ENCODE data around the gene TATDN2.
A peak's percentile ranks its signal among the peaks of the same experiment; 100 is the strongest.

Gene TATDN2

DNA sequence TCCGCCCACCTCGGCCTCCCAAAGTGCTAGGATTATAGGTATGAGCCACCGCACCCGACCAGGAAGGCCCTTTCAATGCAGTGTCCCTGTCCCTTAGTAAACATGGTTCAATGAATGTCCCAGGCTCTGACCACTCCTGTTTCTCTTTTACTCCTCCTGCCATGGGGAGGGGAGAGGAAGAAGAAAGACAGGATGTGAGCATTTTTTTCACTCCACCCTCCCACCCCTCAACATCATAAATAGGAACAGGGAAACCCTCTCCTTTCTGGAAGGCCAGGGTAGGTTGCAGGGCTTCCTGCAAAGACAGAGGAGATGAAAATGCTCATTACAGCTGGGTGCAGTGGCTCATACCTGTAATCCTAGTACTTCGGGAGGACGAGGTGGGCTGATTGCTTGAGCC lies 7.5 kb upstream of the TATDN2 start:
- H3K27ac ChIP-seq (ENCODE audit: low read length) = no peak overlapping the region

DNA sequence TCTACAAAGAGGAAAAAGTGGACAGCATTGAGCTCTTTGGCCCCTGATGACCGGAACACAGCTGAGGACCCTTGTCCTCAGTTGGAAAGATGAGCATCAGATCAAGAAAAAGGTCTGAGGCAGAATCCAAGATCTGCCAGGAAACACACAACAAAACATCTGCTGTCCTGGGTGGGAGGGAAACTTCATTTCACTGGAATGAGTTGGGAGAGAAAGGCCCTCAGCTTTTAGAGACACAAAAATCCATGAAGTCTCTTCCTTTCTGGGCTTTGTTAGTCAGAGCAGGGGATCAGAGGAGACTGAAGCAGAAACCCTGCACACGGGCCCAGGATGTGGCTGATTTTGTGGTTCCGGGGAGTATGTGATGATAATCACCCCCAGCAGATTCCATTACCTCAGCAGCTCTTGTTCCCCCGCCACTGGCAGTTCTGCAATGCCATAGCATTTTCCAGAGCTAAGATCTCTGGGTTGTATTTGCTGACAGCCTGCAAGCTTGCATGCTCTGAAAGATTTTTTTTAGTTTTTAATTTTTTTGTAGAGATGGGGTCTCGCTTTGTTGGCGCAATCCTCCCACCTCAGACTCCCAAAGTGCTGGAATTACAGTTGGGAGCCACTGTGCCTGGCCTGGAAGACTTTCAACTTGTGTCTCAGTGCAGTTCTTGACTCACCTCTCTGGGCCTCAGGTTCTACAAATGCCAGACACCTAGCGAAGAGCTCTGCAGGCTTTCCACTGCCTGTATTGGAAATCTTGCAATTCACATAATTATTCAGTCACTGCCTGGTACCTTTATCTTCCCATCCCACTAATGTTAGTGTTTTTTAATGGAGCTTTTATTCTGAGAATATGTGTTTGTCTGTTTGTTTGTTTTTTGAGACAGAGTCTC lies 5.8 kb upstream of the TATDN2 start:
- peaks cover 0 to 10% of the 10 kb centered on the region in 2 donors for H3K9me3 ChIP-seq (ENCODE audit: control insufficient read depth in 1 of 2, low read length in 2 of 2)
- no peak overlapping the region for H3K4me3 ChIP-seq (ENCODE audit: low read depth in 1 of 2, low read length in 2 of 2)
- H3K27ac ChIP-seq (ENCODE audit: low read length) = no peak overlapping the region
- no peaks in the 10 kb centered on the region for H3K4me1 ChIP-seq (ENCODE audit: control insufficient read depth in 1 of 2, insufficient read depth in 2 of 2, low read length in 2 of 2)
- peaks cover 0 to 25% of the 10 kb centered on the region in 2 donors for H3K36me3 ChIP-seq (ENCODE audit: control insufficient read depth in 1 of 2, insufficient read depth in 2 of 2, low read length in 2 of 2)
- no peaks in the 10 kb centered on the region for H3K27me3 ChIP-seq (ENCODE audit: low read depth, low read length)

More for the DNA sequence above, 7.5 kb upstream of the TATDN2 start:
- H3K4me3 ChIP-seq (ENCODE audit: low read depth in 1 of 2, low read length in 2 of 2) = no peak overlapping the region
- H3K4me1 ChIP-seq (ENCODE audit: control insufficient read depth in 1 of 2, insufficient read depth in 2 of 2, low read length in 2 of 2) = no peaks in the 10 kb centered on the region
- H3K36me3 ChIP-seq (ENCODE audit: control insufficient read depth in 1 of 2, insufficient read depth in 2 of 2, low read length in 2 of 2) = peaks cover 0 to 28% of the 10 kb centered on the region in 2 donors
- no peaks in the 10 kb centered on the region for H3K27me3 ChIP-seq (ENCODE audit: low read depth, low read length)
- H3K9me3 ChIP-seq (ENCODE audit: control insufficient read depth in 1 of 2, low read length in 2 of 2) = peaks cover 0 to 9% of the 10 kb centered on the region in 2 donors

DNA sequence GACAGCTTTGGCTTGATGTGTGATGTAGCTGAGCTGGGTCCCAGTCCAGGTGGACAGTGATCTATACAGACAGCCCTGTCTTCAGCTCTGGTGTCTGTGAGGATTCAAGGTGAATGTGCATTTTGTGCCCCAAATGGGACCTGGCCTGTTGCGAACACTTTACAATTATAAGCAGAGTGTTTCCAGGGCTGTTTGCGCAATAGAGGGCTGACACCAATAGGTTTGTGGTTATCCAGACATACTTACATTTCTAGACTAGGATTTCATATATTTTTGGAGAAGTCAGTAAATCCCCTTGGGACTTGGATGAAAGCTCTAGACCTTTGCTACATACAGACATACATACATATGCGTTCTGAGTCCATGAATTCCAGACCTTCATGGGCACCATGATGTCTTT lies 4.2 kb upstream of the TATDN2 start:
- Histone ChIP-seq H3K27ac (ENCODE audit: low read length) (no peak overlapping the region), H3K4me1 (ENCODE audit: control insufficient read depth in 1 of 2, insufficient read depth in 2 of 2, low read length in 2 of 2) (peaks cover 0 to 5% of the 10 kb centered on the region in 2 donors), H3K9me3 (ENCODE audit: control insufficient read depth in 1 of 2, low read length in 2 of 2) (peaks cover 0 to 10% of the 10 kb centered on the region in 2 donors), H3K27me3 (ENCODE audit: low read depth, low read length) (no peaks in the 10 kb centered on the region), H3K36me3 (ENCODE audit: control insufficient read depth in 1 of 2, insufficient read depth in 2 of 2, low read length in 2 of 2) (peaks cover 0 to 17% of the 10 kb centered on the region in 2 donors), H3K4me3 (ENCODE audit: low read depth in 1 of 2, low read length in 2 of 2) (no peak overlapping the region)

DNA sequence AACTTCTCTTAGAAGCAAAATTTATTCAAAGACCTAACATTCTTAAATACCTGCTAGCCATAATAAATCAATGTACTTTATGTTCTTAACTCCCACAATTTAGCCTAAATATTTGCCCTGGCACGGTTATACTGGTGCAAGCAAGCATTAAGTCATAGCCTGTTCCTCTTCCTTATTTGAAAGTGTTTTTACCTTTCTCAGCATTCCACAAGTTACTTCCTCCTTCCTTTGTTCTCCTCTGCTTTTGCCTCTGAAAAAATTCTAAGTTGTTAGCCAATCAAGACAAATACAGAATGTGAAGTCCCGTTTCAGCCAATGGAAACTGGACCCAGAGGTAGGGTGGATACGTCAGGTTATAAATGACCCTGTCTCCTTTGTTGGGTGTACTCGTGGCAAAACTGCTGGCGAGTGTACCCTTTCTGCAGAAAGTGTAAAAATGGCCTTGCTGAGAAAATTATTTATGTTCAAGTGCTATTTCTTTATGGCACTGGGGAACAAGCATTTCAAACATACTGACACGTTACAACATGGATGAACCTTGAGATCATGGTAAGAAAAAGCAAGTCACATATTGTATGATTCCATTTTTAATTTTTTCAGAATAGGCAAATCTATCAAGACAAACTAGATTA lies 3.1 kb upstream of the TATDN2 start:
- Histone ChIP-seq H3K4me3 (ENCODE audit: low read depth in 1 of 2, low read length in 2 of 2) (no peak overlapping the region), H3K27ac (ENCODE audit: low read length) (no peak overlapping the region), H3K27me3 (ENCODE audit: low read depth, low read length) (no peaks in the 10 kb centered on the region), H3K36me3 (ENCODE audit: control insufficient read depth in 1 of 2, insufficient read depth in 2 of 2, low read length in 2 of 2) (peaks cover 0 to 17% of the 10 kb centered on the region in 2 donors), H3K9me3 (ENCODE audit: control insufficient read depth in 1 of 2, low read length in 2 of 2) (peaks cover 0 to 10% of the 10 kb centered on the region in 2 donors), H3K4me1 (ENCODE audit: control insufficient read depth in 1 of 2, insufficient read depth in 2 of 2, low read length in 2 of 2) (peaks cover 5 to 10% of the 10 kb centered on the region in 2 donors)

DNA sequence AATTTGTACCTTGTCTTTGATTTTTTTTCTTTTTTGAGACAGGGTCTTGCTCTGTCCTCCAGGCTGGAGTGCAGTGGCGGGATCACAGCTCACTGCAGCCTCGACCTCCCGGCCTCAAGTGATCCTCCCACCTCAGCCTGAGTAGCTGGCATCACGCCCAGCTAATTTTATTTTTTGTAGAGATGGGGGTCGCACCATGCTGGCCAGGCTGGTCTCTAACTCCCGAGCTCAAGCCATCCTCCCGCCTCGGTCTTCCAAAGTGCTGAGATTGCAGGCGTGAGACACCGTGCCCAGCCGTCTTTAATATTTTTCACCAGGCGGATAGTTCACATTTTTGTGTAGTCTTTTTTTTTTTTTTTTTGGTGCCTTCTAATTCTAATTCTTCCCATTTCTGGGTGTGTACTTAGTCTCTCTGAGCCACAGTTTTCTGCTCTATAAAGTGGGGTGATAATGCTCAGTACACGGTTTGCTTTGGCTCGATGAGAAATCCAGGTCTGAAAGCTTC lies 528 bp upstream of the TATDN2 start:
- Histone ChIP-seq H3K4me1 (ENCODE audit: control insufficient read depth in 1 of 2, insufficient read depth in 2 of 2, low read length in 2 of 2) (peaks cover 14 to 25% of the 10 kb centered on the region in 2 donors), H3K4me3 (ENCODE audit: low read depth in 1 of 2, low read length in 2 of 2) (peak overlapping the region; percentile 91 to 95), H3K36me3 (ENCODE audit: control insufficient read depth in 1 of 2, insufficient read depth in 2 of 2, low read length in 2 of 2) (peaks cover 0 to 17% of the 10 kb centered on the region in 2 donors), H3K27ac (ENCODE audit: low read length) (peak overlapping the region; percentile 31), H3K9me3 (ENCODE audit: control insufficient read depth in 1 of 2, low read length in 2 of 2) (peaks cover 0 to 10% of the 10 kb centered on the region in 2 donors), H3K27me3 (ENCODE audit: low read depth, low read length) (no peaks in the 10 kb centered on the region)

DNA sequence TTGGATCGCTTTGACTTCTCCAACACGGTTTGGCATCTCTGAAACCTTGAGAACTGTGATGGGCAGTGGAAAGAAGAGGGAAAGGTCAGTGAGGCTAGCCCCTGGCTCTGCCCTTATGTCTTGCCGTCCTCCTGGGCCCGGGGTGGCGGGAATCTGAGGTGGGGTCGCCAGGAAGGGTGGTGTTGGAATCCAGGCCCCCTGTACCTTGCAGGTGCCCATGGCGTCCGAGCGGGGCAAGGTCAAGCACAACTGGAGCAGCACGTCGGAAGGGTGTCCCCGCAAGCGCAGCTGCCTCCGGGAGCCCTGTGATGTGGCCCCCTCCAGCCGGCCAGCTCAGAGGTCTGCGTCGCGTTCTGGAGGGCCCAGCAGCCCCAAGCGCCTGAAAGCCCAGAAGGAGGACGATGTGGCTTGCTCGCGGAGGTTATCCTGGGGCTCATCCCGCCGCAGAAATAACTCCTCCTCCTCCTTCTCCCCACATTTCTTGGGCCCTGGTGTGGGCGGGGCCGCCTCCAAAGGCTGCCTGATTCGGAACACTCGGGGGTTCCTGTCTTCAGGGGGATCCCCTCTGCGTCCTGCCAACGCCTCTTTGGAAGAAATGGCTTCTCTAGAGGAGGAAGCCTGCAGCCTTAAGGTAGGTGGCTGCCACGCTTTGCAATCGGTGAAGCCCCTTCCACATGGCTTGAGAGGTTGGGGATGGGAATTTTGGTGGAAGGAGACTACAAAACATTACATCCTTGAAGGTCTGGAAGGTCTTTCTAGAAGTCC lies 907 bp downstream of the TATDN2 start:
- peak overlapping the region; percentile 90 for H3K27ac ChIP-seq (ENCODE audit: low read length)
- peaks cover 14 to 25% of the 10 kb centered on the region in 2 donors for H3K4me1 ChIP-seq (ENCODE audit: control insufficient read depth in 1 of 2, insufficient read depth in 2 of 2, low read length in 2 of 2)
- no peaks in the 10 kb centered on the region for H3K27me3 ChIP-seq (ENCODE audit: low read depth, low read length)
- peak overlapping the region; percentile 91 to 95 for H3K4me3 ChIP-seq (ENCODE audit: low read depth in 1 of 2, low read length in 2 of 2)
- H3K36me3 ChIP-seq (ENCODE audit: control insufficient read depth in 1 of 2, insufficient read depth in 2 of 2, low read length in 2 of 2) = peaks cover 11 to 21% of the 10 kb centered on the region in 2 donors
- H3K9me3 ChIP-seq (ENCODE audit: control insufficient read depth in 1 of 2, low read length in 2 of 2) = peaks cover 0 to 10% of the 10 kb centered on the region in 2 donors

DNA sequence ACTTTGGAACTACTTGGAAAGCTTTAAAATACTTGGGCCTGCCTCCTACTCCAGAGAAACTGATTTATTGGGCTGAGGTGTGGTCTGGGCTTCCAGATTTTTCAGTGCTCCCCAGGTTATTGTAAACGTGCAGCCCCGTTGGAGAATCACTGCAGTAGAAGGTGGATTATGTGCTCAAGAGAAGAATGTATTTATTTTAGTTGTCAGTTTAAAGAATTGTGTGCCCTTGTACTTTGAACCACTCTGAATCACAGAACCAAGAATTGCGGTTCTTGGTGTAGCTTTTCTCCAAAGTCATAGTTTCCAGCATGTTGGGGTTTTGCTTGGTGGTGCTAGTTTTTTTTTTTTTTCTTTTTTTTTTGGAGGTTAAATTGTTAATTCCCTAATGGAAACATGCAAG lies 1.6 kb downstream of the TATDN2 start:
- peak overlapping the region; percentile 91 to 95 for H3K4me3 ChIP-seq (ENCODE audit: low read depth in 1 of 2, low read length in 2 of 2)
- H3K36me3 ChIP-seq (ENCODE audit: control insufficient read depth in 1 of 2, insufficient read depth in 2 of 2, low read length in 2 of 2) = peaks cover 16 to 18% of the 10 kb centered on the region in 2 donors
- H3K9me3 ChIP-seq (ENCODE audit: control insufficient read depth in 1 of 2, low read length in 2 of 2) = peaks cover 0 to 7% of the 10 kb centered on the region in 2 donors
- H3K4me1 ChIP-seq (ENCODE audit: control insufficient read depth in 1 of 2, insufficient read depth in 2 of 2, low read length in 2 of 2) = peaks cover 14 to 25% of the 10 kb centered on the region in 2 donors
- H3K27ac ChIP-seq (ENCODE audit: low read length) = peak overlapping the region; percentile 90
- no peaks in the 10 kb centered on the region for H3K27me3 ChIP-seq (ENCODE audit: low read depth, low read length)

DNA sequence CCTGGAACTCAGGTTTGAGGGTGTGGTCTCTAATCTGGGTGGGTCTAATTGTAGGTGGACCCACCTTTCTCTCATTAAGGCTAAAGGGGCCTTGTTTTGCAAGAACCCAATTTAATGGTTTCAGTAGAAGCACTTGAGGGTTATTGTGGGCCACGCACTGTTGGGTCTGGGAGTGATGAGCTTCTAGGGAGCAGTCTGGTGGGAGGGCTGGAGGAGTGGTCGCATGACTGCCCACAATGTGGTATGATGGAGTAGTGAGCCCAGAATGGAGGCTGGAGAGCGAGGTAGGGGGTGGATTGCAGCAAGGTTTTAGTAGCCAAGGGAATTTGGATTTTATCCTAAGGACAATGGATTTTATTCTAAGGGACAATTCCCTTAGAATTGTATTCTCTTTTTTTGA lies 2.7 kb downstream of the TATDN2 start:
- H3K27ac ChIP-seq (ENCODE audit: low read length) = no peak overlapping the region

DNA sequence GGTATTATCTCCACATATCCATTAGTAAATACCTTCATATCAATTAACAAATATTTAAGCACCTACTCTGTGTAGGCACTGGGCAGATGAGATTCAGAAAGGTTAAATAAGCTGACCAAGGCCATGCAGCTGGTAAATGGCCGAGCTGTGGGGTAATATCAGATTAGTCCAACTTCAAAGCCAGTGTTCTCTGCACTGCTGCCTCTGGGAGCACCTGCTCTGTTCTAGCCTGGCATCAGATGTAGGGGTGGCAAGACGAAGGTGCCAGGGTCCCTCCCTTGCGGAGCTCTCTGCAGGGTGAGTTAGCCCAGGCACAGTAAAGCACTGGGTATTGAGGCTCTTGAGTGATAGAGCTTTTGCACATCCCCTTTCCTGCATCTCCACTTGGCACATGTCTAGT lies 5.5 kb downstream of the TATDN2 start:
- H3K36me3 ChIP-seq (ENCODE audit: control insufficient read depth in 1 of 2, insufficient read depth in 2 of 2, low read length in 2 of 2) = peaks cover 19 to 24% of the 10 kb centered on the region in 2 donors
- H3K4me3 ChIP-seq (ENCODE audit: low read depth in 1 of 2, low read length in 2 of 2) = no peak overlapping the region
- H3K9me3 ChIP-seq (ENCODE audit: control insufficient read depth in 1 of 2, low read length in 2 of 2) = no peaks in the 10 kb centered on the region
- H3K4me1 ChIP-seq (ENCODE audit: control insufficient read depth in 1 of 2, insufficient read depth in 2 of 2, low read length in 2 of 2) = peaks cover 9 to 25% of the 10 kb centered on the region in 2 donors
- no peak overlapping the region for H3K27ac ChIP-seq (ENCODE audit: low read length)
- no peaks in the 10 kb centered on the region for H3K27me3 ChIP-seq (ENCODE audit: low read depth, low read length)

More for the DNA sequence above, 2.7 kb downstream of the TATDN2 start:
- no peak overlapping the region for H3K4me3 ChIP-seq (ENCODE audit: low read depth in 1 of 2, low read length in 2 of 2)
- H3K9me3 ChIP-seq (ENCODE audit: control insufficient read depth in 1 of 2, low read length in 2 of 2) = no peaks in the 10 kb centered on the region
- no peaks in the 10 kb centered on the region for H3K27me3 ChIP-seq (ENCODE audit: low read depth, low read length)
- H3K36me3 ChIP-seq (ENCODE audit: control insufficient read depth in 1 of 2, insufficient read depth in 2 of 2, low read length in 2 of 2) = peaks cover 19% of the 10 kb centered on the region in 2 donors
- H3K4me1 ChIP-seq (ENCODE audit: control insufficient read depth in 1 of 2, insufficient read depth in 2 of 2, low read length in 2 of 2) = peaks cover 14 to 25% of the 10 kb centered on the region in 2 donors

DNA sequence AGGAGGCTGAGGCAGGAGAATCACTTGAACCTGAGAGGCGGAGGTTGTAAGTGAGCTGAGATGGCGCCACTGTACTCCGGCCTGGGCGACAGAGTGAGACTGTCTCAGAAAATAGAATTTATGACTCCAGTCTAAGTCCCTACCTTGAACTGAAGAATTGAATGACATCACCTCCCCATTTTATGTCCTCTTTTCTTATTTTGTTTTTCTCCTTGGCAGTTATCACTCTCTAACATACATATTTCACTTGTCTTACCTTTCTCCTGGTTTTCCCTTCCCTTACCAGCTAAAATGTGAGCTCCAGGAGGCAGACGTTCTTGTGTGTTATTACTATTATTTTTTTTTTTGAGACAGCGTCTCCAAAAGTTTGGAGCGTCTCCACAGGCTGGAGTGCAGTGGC lies 7.6 kb downstream of the TATDN2 start:
- Histone ChIP-seq H3K36me3 (ENCODE audit: control insufficient read depth in 1 of 2, insufficient read depth in 2 of 2, low read length in 2 of 2) (peaks cover 27 to 41% of the 10 kb centered on the region in 2 donors), H3K27me3 (ENCODE audit: low read depth, low read length) (no peaks in the 10 kb centered on the region), H3K4me1 (ENCODE audit: control insufficient read depth in 1 of 2, insufficient read depth in 2 of 2, low read length in 2 of 2) (peaks cover 3 to 9% of the 10 kb centered on the region in 2 donors), H3K27ac (ENCODE audit: low read length) (no peak overlapping the region), H3K9me3 (ENCODE audit: control insufficient read depth in 1 of 2, low read length in 2 of 2) (no peaks in the 10 kb centered on the region), H3K4me3 (ENCODE audit: low read depth in 1 of 2, low read length in 2 of 2) (no peak overlapping the region)

DNA sequence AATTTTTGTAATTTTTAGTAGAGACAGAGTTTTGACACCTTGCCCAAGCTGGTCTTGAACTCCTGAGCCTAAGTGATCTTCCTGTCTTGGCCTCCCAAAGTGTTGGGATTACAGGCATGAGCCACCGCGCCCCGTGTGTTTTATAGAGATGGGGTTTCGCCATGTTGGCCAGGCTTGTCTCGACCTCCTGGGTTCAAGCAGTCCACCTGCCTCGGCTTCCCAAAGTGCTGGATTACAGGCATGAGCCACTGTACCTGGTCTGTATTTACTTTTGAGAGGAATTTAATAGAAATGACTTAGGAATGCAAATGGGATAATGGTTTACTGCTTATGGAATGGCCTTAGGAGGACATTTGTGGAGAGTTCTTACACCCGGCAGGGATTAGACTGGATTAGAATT lies 10.8 kb downstream of the TATDN2 start:
- no peaks in the 10 kb centered on the region for H3K4me1 ChIP-seq (ENCODE audit: control insufficient read depth in 1 of 2, insufficient read depth in 2 of 2, low read length in 2 of 2)
- no peak overlapping the region for H3K4me3 ChIP-seq (ENCODE audit: low read depth in 1 of 2, low read length in 2 of 2)
- H3K27ac ChIP-seq (ENCODE audit: low read length) = no peak overlapping the region
- H3K36me3 ChIP-seq (ENCODE audit: control insufficient read depth in 1 of 2, insufficient read depth in 2 of 2, low read length in 2 of 2) = peaks cover 18 to 34% of the 10 kb centered on the region in 2 donors
- no peaks in the 10 kb centered on the region for H3K9me3 ChIP-seq (ENCODE audit: control insufficient read depth in 1 of 2, low read length in 2 of 2)
- no peaks in the 10 kb centered on the region for H3K27me3 ChIP-seq (ENCODE audit: low read depth, low read length)

All from muscle layer of duodenum (tissue), 2 donors.